Nephron (organoid): Measurements from ENCODE around the gene GRIK4.
A peak's percentile ranks its signal among the peaks of the same experiment; 100 is the strongest.

ENCODE experiments used
- H3K27ac Mint-ChIP-seq, 3 experiments: 2 replicates each; pipeline ENCODE4 v1.8.0; 2020; ENCODE audit warnings: mixed read lengths in 3 of 3, mild to moderate bottlenecking in 2 of 3, moderate library complexity in 1 of 3
- H3K27me3 Mint-ChIP-seq: 2 replicates; pipeline ENCODE4 v1.8.0; 2021; ENCODE audit warnings: low read depth, mild to moderate bottlenecking, moderate library complexity, mixed read lengths
- H3K36me3 Mint-ChIP-seq: 2 replicates; pipeline ENCODE4 v1.8.0; 2020; ENCODE audit warnings: low read depth, mixed read lengths
- H3K4me1 Mint-ChIP-seq: 2 replicates; pipeline ENCODE4 v1.8.0; 2020; ENCODE audit warnings: mixed read lengths
- H3K4me3 Mint-ChIP-seq, 3 experiments: 2 replicates each; pipeline ENCODE4 v1.8.0; 2020; ENCODE audit warnings: mild to moderate bottlenecking in 3 of 3, mixed read lengths in 3 of 3, moderate library complexity in 2 of 3
- H3K9me3 Mint-ChIP-seq: 2 replicates; pipeline ENCODE4 v1.8.0; 2020; ENCODE audit warnings: mixed read lengths
- CTCF ChIP-seq, 3 experiments: fragments of 200-600 bp; sonication (generic); IDR thresholded peaks; one replicate each; pipeline ENCODE4 v1.5.0; 2021; ENCODE audit warnings: antibody characterized with exemption in 3 of 3; ENCODE audit not compliant: unreplicated experiment in 3 of 3

The GRIK4 gene

GRCh38 chr11:120919045-120919444 lies 407.5 kb downstream of the GRIK4 start:
- Mint-ChIP-seq H3K27me3 (peaks cover 8% of the 10 kb centered on the region), H3K27ac (no peak overlapping the region), H3K4me3 (no peak overlapping the region), H3K4me1 (no peaks in the 10 kb centered on the region), H3K9me3 (no peaks in the 10 kb centered on the region), H3K36me3 (no peaks in the 10 kb centered on the region)
- no peak for TF ChIP-seq CTCF (IDR thresholded peaks at IDR 0.05; ENCODE audit: unreplicated experiment in 3 of 3)

GRCh38 chr11:120919566-120919965 lies 408.0 kb downstream of the GRIK4 start:
- Mint-ChIP-seq H3K4me1 (no peaks in the 10 kb centered on the region), H3K36me3 (no peaks in the 10 kb centered on the region), H3K9me3 (no peaks in the 10 kb centered on the region), H3K27ac (no peak overlapping the region), H3K27me3 (peaks cover 4% of the 10 kb centered on the region), H3K4me3 (no peak overlapping the region)
- TF ChIP-seq CTCF (IDR thresholded peaks at IDR 0.05; ENCODE audit: unreplicated experiment in 3 of 3), result no peak

- TF ChIP-seq CTCF (IDR thresholded peaks at IDR 0.05; ENCODE audit: unreplicated experiment in 3 of 3), result no peak
- H3K27me3 Mint-ChIP-seq, result peaks cover 13% of the 10 kb centered on the region
- no peaks in the 10 kb centered on the region for H3K9me3 Mint-ChIP-seq
- no peaks in the 10 kb centered on the region for H3K36me3 Mint-ChIP-seq
- H3K27ac Mint-ChIP-seq, result no peak overlapping the region
- H3K4me1 Mint-ChIP-seq, result no peaks in the 10 kb centered on the region
- no peak overlapping the region for H3K4me3 Mint-ChIP-seq
Measured at GRCh38 chr11:120923866-120924508, 412.4 kb downstream of the GRIK4 start.

- Mint-ChIP-seq H3K36me3 (no peaks in the 10 kb centered on the region), H3K4me3 (no peak overlapping the region)
- no peak for TF ChIP-seq CTCF (IDR thresholded peaks at IDR 0.05; ENCODE audit: unreplicated experiment in 3 of 3)
Measured at GRCh38 chr11:120925944-120926343, 414.4 kb downstream of the GRIK4 start.

GRCh38 chr11:120928627-120929026 lies 417.1 kb downstream of the GRIK4 start:
- H3K4me3 Mint-ChIP-seq, result no peak overlapping the region
- no peaks in the 10 kb centered on the region for H3K9me3 Mint-ChIP-seq
- H3K27me3 Mint-ChIP-seq, result peaks cover 18% of the 10 kb centered on the region
- H3K27ac Mint-ChIP-seq, result peak overlapping the region in 1 of 3 experiments; percentile 51
- H3K4me1 Mint-ChIP-seq, result peaks cover 24% of the 10 kb centered on the region
- H3K36me3 Mint-ChIP-seq, result no peaks in the 10 kb centered on the region
- TF ChIP-seq CTCF (IDR thresholded peaks at IDR 0.05; ENCODE audit: unreplicated experiment in 3 of 3), result no peak

More at GRCh38 chr11:120925944-120926343, 414.4 kb downstream of the GRIK4 start:
- no peak overlapping the region for H3K27ac Mint-ChIP-seq
- H3K27me3 Mint-ChIP-seq, result peaks cover 19% of the 10 kb centered on the region
- H3K9me3 Mint-ChIP-seq, result no peaks in the 10 kb centered on the region
- H3K4me1 Mint-ChIP-seq, result peaks cover 9% of the 10 kb centered on the region

GRCh38 chr11:120929090-120929489 lies 417.5 kb downstream of the GRIK4 start:
- TF ChIP-seq CTCF (IDR thresholded peaks at IDR 0.05; ENCODE audit: unreplicated experiment in 3 of 3), result no peak
- no peaks in the 10 kb centered on the region for H3K9me3 Mint-ChIP-seq

More at GRCh38 chr11:120929090-120929489, 417.5 kb downstream of the GRIK4 start:
- Mint-ChIP-seq H3K4me1 (peaks cover 24% of the 10 kb centered on the region), H3K4me3 (no peak overlapping the region), H3K36me3 (no peaks in the 10 kb centered on the region), H3K27ac (peak overlapping the region in 1 of 3 experiments; percentile 51), H3K27me3 (peaks cover 18% of the 10 kb centered on the region)
